AG08395 (cell line): ENCODE results near the gene RUFY1.
A peak's percentile ranks its signal among the peaks of the same experiment; 100 is the strongest.
"Not testable (repeated sequence)": the region's sequence is repeated elsewhere in the genome, so short reads cannot be mapped to it uniquely, and the experiment has no call there.

Source experiments
- DNase-seq: peaks from one replicate; pipeline ENCODE4 v3.0.0; 2012; ENCODE audit warnings: mixed read lengths, low spot score

Gene RUFY1

GRCh38 chr5:179550511-179551342 lies at the start of gene RUFY1:
TSS of gene RUFY1 (plus strand) at chr5:179550554. CDS start at chr5:179550570, 16 bp downstream.
- peak; percentile 87 for DNase-seq

- not testable (repeated sequence) for DNase-seq
Measured at GRCh38 chr5:179501997-179502396, 48.4 kb upstream of the RUFY1 start.

GRCh38 chr5:179502420-179502819 lies 47.9 kb upstream of the RUFY1 start:
- not testable (repeated sequence) for DNase-seq

- peak; percentile 23 for DNase-seq
Measured at GRCh38 chr5:179504191-179504590, 46.2 kb upstream of the RUFY1 start.

GRCh38 chr5:179504600-179505396 lies 45.6 kb upstream of the RUFY1 start:
- DNase-seq = no peak

GRCh38 chr5:179505636-179506261 lies 44.6 kb upstream of the RUFY1 start:
- DNase-seq = no peak

- DNase-seq = no peak
Measured at GRCh38 chr5:179509239-179509638, 41.1 kb upstream of the RUFY1 start.

GRCh38 chr5:179509845-179510244 lies 40.5 kb upstream of the RUFY1 start:
- DNase-seq = no peak

- no peak for DNase-seq
Measured at GRCh38 chr5:179512452-179513000, 37.8 kb upstream of the RUFY1 start.

- DNase-seq = not testable (repeated sequence)
Measured at GRCh38 chr5:179515501-179515900, 34.9 kb upstream of the RUFY1 start.

GRCh38 chr5:179516221-179516620 lies 34.1 kb upstream of the RUFY1 start:
- DNase-seq = no peak

GRCh38 chr5:179517746-179518145 lies 32.6 kb upstream of the RUFY1 start:
- not testable (repeated sequence) for DNase-seq

GRCh38 chr5:179518369-179518768 lies 32.0 kb upstream of the RUFY1 start:
- not testable (repeated sequence) for DNase-seq

GRCh38 chr5:179519416-179520070 lies 30.8 kb upstream of the RUFY1 start:
- not testable (repeated sequence) for DNase-seq

- not testable (repeated sequence) for DNase-seq
Measured at GRCh38 chr5:179522107-179522506, 28.2 kb upstream of the RUFY1 start.

- DNase-seq = no peak
Measured at GRCh38 chr5:179526978-179527377, 23.4 kb upstream of the RUFY1 start.

- DNase-seq = peak; percentile 67
Measured at GRCh38 chr5:179530069-179530998, 20.0 kb upstream of the RUFY1 start.

GRCh38 chr5:179533024-179533423 lies 17.3 kb upstream of the RUFY1 start:
- no peak for DNase-seq

GRCh38 chr5:179533907-179534306 lies 16.4 kb upstream of the RUFY1 start:
- no peak for DNase-seq

GRCh38 chr5:179534431-179534830 lies 15.9 kb upstream of the RUFY1 start:
- DNase-seq = no peak

GRCh38 chr5:179536676-179537075 lies 13.7 kb upstream of the RUFY1 start:
- no peak for DNase-seq
